SK-N-SH (cell line): ENCODE results near the gene NR1H2. TPM values are rescaled to one million over a fixed set of nuclear protein-coding genes. Genes with fewer than 3 reads are reported as not detected.

Experiments
- CTCF ChIA-PET: fragments of 300-600, 350-600 bp; formaldehyde crosslinking; extraction: SDS; loops from one replicate; lab custom pipeline; 2021; lab: Yijun Ruan, JAX
- POLR2A ChIA-PET: fragments of 350-600 bp; sonication (Branson Sonifier 250); formaldehyde crosslinking; extraction: SDS; loops from one replicate; lab custom pipeline; 2020; ENCODE audit warnings: antibody characterized with exemption, inconsistent platforms; lab: Yijun Ruan, JAX
- DNase-seq: peaks from one replicate; pipeline ENCODE4 v3.0.0; 2012
- H2AFZ ChIP-seq: fragments of 200-600 bp; sonication (generic); 2 replicates; pipeline ENCODE4 v1.8.1; 2016; ENCODE audit warnings: antibody characterized with exemption, mild to moderate bottlenecking, low read depth
- H3F3A ChIP-seq: fragments of 200-600 bp; sonication (generic); replicated peaks from 2 replicates; pipeline ENCODE3; 2016; ENCODE audit warnings: antibody characterized with exemption, mild to moderate bottlenecking; ENCODE audit not compliant: insufficient read depth
- H3K27ac ChIP-seq, 2 experiments: fragments of 200-500 bp in 1 of 2; fragments of 200-600 bp in 1 of 2; sonication (Bioruptor generic) in 1 of 2; sonication (generic), shearing (Covaris generic) in 1 of 2; 2 replicates each; pipeline versions ENCODE4 v1.5.1 to v1.6.1; 2014 to 2016; ENCODE audit warnings: low read depth in 2 of 2, inconsistent platforms in 1 of 2, low read length in 1 of 2, mild to moderate bottlenecking in 1 of 2, mixed read lengths in 1 of 2
- H3K27me3 ChIP-seq: fragments of 200-600 bp; sonication (generic), shearing (Covaris generic); 2 replicates; pipeline ENCODE4 v1.6.1; 2016; ENCODE audit warnings: mixed run types; ENCODE audit not compliant: insufficient read depth
- H3K36me3 ChIP-seq, 2 experiments: fragments of 200-500 bp in 1 of 2; fragments of 200-600 bp in 1 of 2; sonication (Bioruptor generic) in 1 of 2; sonication (generic) in 1 of 2; replicated peaks in 1 of 2; 2 replicates each; pipeline versions ENCODE3 to v1.5.1; 2014 to 2016; ENCODE audit warnings: low read length in 1 of 2, mild to moderate bottlenecking in 1 of 2; ENCODE audit not compliant: insufficient read depth in 2 of 2, control insufficient read depth in 1 of 2
- H3K4me1 ChIP-seq, 2 experiments: fragments of 200-500 bp in 1 of 2; fragments of 200-600 bp in 1 of 2; sonication (Bioruptor generic) in 1 of 2; sonication (generic), shearing (Covaris generic) in 1 of 2; 2 replicates each; pipeline versions ENCODE4 v1.5.1 to v1.6.1; 2014 to 2016; ENCODE audit warnings: low read depth in 1 of 2, low read length in 1 of 2, mixed run types in 1 of 2; ENCODE audit not compliant: insufficient read depth in 2 of 2, control insufficient read depth in 1 of 2
- H3K4me2 ChIP-seq: fragments of 200-600 bp; sonication (generic), shearing (Covaris generic); 2 replicates; pipeline ENCODE4 v1.6.1; 2017; ENCODE audit warnings: mixed run types
- H3K4me3 ChIP-seq, 2 experiments: fragments of 200-500 bp in 1 of 2; fragments of 200-600 bp in 1 of 2; sonication (Bioruptor generic) in 1 of 2; sonication (generic), shearing (Covaris generic) in 1 of 2; 2 replicates each; pipeline versions ENCODE4 v1.5.1 to v1.8.1; 2014 to 2016; ENCODE audit warnings: low read depth in 2 of 2, inconsistent platforms in 1 of 2, low read length in 1 of 2, mild to moderate bottlenecking in 1 of 2, mixed read lengths in 1 of 2, moderate library complexity in 1 of 2
- H3K79me2 ChIP-seq: fragments of 200-600 bp; sonication (generic); 2 replicates; pipeline ENCODE4 v1.8.1; 2017; ENCODE audit warnings: mild to moderate bottlenecking; ENCODE audit not compliant: insufficient read depth
- H3K9ac ChIP-seq: fragments of 200-600 bp; sonication (generic); 2 replicates; pipeline ENCODE4 v1.6.1; 2017; ENCODE audit warnings: mixed run types
- H3K9me2 ChIP-seq: fragments of 200-600 bp; sonication (generic); 2 replicates; pipeline ENCODE4 v1.6.1; 2017; ENCODE audit warnings: mixed run types
- H3K9me3 ChIP-seq: fragments of 200-600 bp; sonication (generic); 2 replicates; pipeline ENCODE4 v1.6.1; 2017; ENCODE audit warnings: mixed run types, mild to moderate bottlenecking, moderate library complexity
- H4K20me1 ChIP-seq: fragments of 200-600 bp; sonication (generic); 2 replicates; pipeline ENCODE4 v1.6.1; 2017; ENCODE audit warnings: mild to moderate bottlenecking, mixed run types; ENCODE audit not compliant: insufficient read depth
- CHD2 ChIP-seq: fragments of 150-350 bp; IDR thresholded peaks from 2 replicates; pipeline ENCODE4 v1.6.1; 2018; ENCODE audit warnings: low read length; ENCODE audit not compliant: partially characterized antibody
- ELF1 ChIP-seq: IDR thresholded peaks from 2 replicates; pipeline ENCODE4 v1.4.0; 2012
- EP300 ChIP-seq, 2 experiments: IDR thresholded peaks; 2 replicates each; pipeline versions ENCODE4 v1.4.0 to v1.6.1; 2012; ENCODE audit warnings: borderline replicate concordance in 1 of 2, low read depth in 1 of 2, low read length in 1 of 2
- FOSL2 ChIP-seq: IDR thresholded peaks from 2 replicates; pipeline ENCODE4 v1.4.0; 2012; ENCODE audit warnings: low read depth, mild to moderate bottlenecking, moderate library complexity, borderline replicate concordance
- FOXJ3 ChIP-seq: sonication (generic); formaldehyde crosslinking; IDR thresholded peaks from 2 replicates; pipeline ENCODE4 v1.5.1; 2020; ENCODE audit warnings: mild to moderate bottlenecking, missing genetic modification reagents
- FOXM1 ChIP-seq: IDR thresholded peaks from 2 replicates; pipeline ENCODE4 v1.4.0; 2012; ENCODE audit warnings: low read depth, mild to moderate bottlenecking
- GATA2 ChIP-seq: sonication (generic); formaldehyde crosslinking; IDR thresholded peaks from 2 replicates; pipeline ENCODE4 v1.5.0; 2020; ENCODE audit warnings: mild to moderate bottlenecking, missing genetic modification reagents
- IRF3 ChIP-seq: fragments of 150-350 bp; IDR thresholded peaks from 2 replicates; pipeline ENCODE4 v1.6.1; 2016; ENCODE audit warnings: mild to moderate bottlenecking, low read depth, low read length
- JUND ChIP-seq: IDR thresholded peaks from 2 replicates; pipeline ENCODE4 v1.4.0; 2012
- NFIC ChIP-seq: IDR thresholded peaks from 2 replicates; pipeline ENCODE4 v1.4.0; 2012; ENCODE audit warnings: borderline replicate concordance
- NRF1 ChIP-seq: IDR thresholded peaks from 2 replicates; pipeline ENCODE4 v1.6.1; 2012; ENCODE audit warnings: low read depth, mild to moderate bottlenecking, low read length
- RAD21 ChIP-seq: IDR thresholded peaks from 2 replicates; pipeline ENCODE4 v1.6.1; 2012; ENCODE audit warnings: mild to moderate bottlenecking, low read length
- RCOR1 ChIP-seq: fragments of 150-350 bp; IDR thresholded peaks from 2 replicates; pipeline ENCODE4 v1.6.1; 2017; ENCODE audit warnings: antibody characterized with exemption, low read length
- RFX5 ChIP-seq: IDR thresholded peaks from 2 replicates; pipeline ENCODE4 v1.6.1; 2012; ENCODE audit warnings: mild to moderate bottlenecking, improper control_type of control experiment, low read length
- RXRA ChIP-seq: IDR thresholded peaks from 2 replicates; pipeline ENCODE4 v1.4.0; 2012; ENCODE audit warnings: low read depth, mild to moderate bottlenecking, borderline replicate concordance
- TAF1 ChIP-seq: IDR thresholded peaks from 2 replicates; pipeline ENCODE4 v1.6.1; 2012; ENCODE audit warnings: low read depth, mild to moderate bottlenecking, low read length, moderate library complexity, borderline replicate concordance
- TEAD4 ChIP-seq: IDR thresholded peaks from 2 replicates; pipeline ENCODE4 v1.4.0; 2012; ENCODE audit warnings: mild to moderate bottlenecking, borderline replicate concordance; ENCODE audit not compliant: insufficient read depth
- USF2 ChIP-seq: fragments of 150-350 bp; IDR thresholded peaks from 2 replicates; pipeline ENCODE4 v1.6.1; 2017; ENCODE audit warnings: antibody characterized with exemption, low read length, low read depth, borderline replicate concordance
- WGBS: methylation state at CpG from one replicate; pipeline ENCODE4 v1.1.6; 2017; ENCODE audit warnings: low lambda C conversion rate; 5-methylcytosine and 5-hydroxymethylcytosine counted together
- polyA plus RNA-seq, 3 experiments: library from polyadenylated mRNA; depleted of rRNA; stranded (reverse); fragments of >200 nt; gene quantifications; 2 replicates each; pipeline ENCODE4 v1.2.3, GENCODE V29; 2012
- TF ChIP-seq, protein P1 (sequence below): IDR thresholded peaks from 2 replicates; pipeline ENCODE4 v1.6.1; 2012; ENCODE audit warnings: mild to moderate bottlenecking, low read depth, low read length, moderate library complexity

The NR1H2 gene
- polyA plus RNA-seq, 1 of the 3 experiments (the other 2 are of a cell fraction): 108 TPM

GRCh38 chr19:50358483-50359327 is 17.6 kb upstream of the NR1H2 start:
- Histone ChIP-seq H3K9me2 (no peaks in the 10 kb centered on the region), H3K27me3 (no peaks in the 10 kb centered on the region), H2AFZ (no peak overlapping the region; the same call in 1 of the 2 replicates), H3K79me2 (no peaks in the 10 kb centered on the region), H4K20me1 (no peaks in the 10 kb centered on the region), H3K9me3 (no peaks in the 10 kb centered on the region), H3K27ac (peak overlapping the region in 1 of 2 experiments; percentile 29; a peak in 1 of 4 replicates), H3K36me3 (no peaks in the 10 kb centered on the region), H3K4me2 (peak overlapping the region; percentile 56), H3K4me1 (peaks cover 0 to 4% of the 10 kb centered on the region in 2 experiments; a peak in 1 of 4 replicates), H3F3A (no peaks in the 10 kb centered on the region), H3K9ac (no peak overlapping the region), H3K4me3 (peak overlapping the region; percentile 30 to 52; a peak in 2 of 4 replicates)
- DNase-seq: peak; percentile 89
- 64% methylated on average over 46 of the region's 54 CpGs for WGBS
- TF ChIP-seq IRF3 (no peak), NRF1 (peak; percentile 79)
- ChIA-PET CTCF (interaction anchor here (0.6 to 5.1 kb wide), 10 partner anchors 10 to 363 kb away, joined by 3 to 34 read pairs (median 4); no protein-coding TSS in a partner anchor), POLR2A (interaction anchor here (0.8 to 1.7 kb wide), 2 partner anchors 9 to 25 kb away, joined by 3 to 8 read pairs; no protein-coding TSS in a partner anchor)

GRCh38 chr19:50359328-50359818 is 16.9 kb upstream of the NR1H2 start:
- TF ChIP-seq RXRA (no peak), RAD21 (no peak), CHD2 (no peak), NFIC (no peak), ELF1 (no peak), TAF1 (no peak), EP300 (IDR thresholded peaks at IDR 0.05; ENCODE audit: borderline replicate concordance in 1 of 2, low read depth in 1 of 2, low read length in 1 of 2) (no peak), FOXM1 (no peak), FOSL2 (no peak), USF2 (no peak), GATA2 (CRISPR knock-in tag) (no peak), FOXJ3 (CRISPR knock-in tag) (no peak), JUND (no peak), RFX5 (no peak), RCOR1 (no peak), TEAD4 (no peak)
- TF ChIP-seq, protein P1, sequence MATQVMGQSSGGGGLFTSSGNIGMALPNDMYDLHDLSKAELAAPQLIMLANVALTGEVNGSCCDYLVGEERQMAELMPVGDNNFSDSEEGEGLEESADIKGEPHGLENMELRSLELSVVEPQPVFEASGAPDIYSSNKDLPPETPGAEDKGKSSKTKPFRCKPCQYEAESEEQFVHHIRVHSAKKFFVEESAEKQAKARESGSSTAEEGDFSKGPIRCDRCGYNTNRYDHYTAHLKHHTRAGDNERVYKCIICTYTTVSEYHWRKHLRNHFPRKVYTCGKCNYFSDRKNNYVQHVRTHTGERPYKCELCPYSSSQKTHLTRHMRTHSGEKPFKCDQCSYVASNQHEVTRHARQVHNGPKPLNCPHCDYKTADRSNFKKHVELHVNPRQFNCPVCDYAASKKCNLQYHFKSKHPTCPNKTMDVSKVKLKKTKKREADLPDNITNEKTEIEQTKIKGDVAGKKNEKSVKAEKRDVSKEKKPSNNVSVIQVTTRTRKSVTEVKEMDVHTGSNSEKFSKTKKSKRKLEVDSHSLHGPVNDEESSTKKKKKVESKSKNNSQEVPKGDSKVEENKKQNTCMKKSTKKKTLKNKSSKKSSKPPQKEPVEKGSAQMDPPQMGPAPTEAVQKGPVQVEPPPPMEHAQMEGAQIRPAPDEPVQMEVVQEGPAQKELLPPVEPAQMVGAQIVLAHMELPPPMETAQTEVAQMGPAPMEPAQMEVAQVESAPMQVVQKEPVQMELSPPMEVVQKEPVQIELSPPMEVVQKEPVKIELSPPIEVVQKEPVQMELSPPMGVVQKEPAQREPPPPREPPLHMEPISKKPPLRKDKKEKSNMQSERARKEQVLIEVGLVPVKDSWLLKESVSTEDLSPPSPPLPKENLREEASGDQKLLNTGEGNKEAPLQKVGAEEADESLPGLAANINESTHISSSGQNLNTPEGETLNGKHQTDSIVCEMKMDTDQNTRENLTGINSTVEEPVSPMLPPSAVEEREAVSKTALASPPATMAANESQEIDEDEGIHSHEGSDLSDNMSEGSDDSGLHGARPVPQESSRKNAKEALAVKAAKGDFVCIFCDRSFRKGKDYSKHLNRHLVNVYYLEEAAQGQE: no peak
- TF ChIP-seq, all 33 proteins: peak for 0
- no peak overlapping the region for H3K27ac ChIP-seq
- no peaks in the 10 kb centered on the region for H3K9me2 ChIP-seq
- ChIA-PET POLR2A (no interaction called here), CTCF (interaction anchor here (0.8 to 5.1 kb wide), 4 partner anchors 9 to 107 kb away, joined by 3 to 27 read pairs (median 4); no protein-coding TSS in a partner anchor)
- no peak for DNase-seq
- H3K4me2 ChIP-seq: no peak overlapping the region
- H3F3A ChIP-seq: no peaks in the 10 kb centered on the region
- H3K79me2 ChIP-seq: no peaks in the 10 kb centered on the region
- 83% methylated on average over 10 of the region's 11 CpGs for WGBS
- H2AFZ ChIP-seq: no peak overlapping the region
- H3K36me3 ChIP-seq: no peaks in the 10 kb centered on the region
- no peak overlapping the region for H3K4me3 ChIP-seq
- no peaks in the 10 kb centered on the region for H3K27me3 ChIP-seq
- H4K20me1 ChIP-seq: no peaks in the 10 kb centered on the region
- H3K9me3 ChIP-seq: no peaks in the 10 kb centered on the region
- no peak overlapping the region for H3K9ac ChIP-seq
- H3K4me1 ChIP-seq: peaks cover 0 to 4% of the 10 kb centered on the region in 2 experiments; a peak in 1 of 4 replicates
